22Rv1 (cell line): ENCODE measurements around the gene FLYWCH1.
A peak's percentile ranks its signal among the peaks of the same experiment; 100 is the strongest.
"Not testable (repeated sequence)": the region's sequence is repeated elsewhere in the genome, so short reads cannot be mapped to it uniquely, and the experiment has no call there.

Experiments used
- H3K27ac ChIP-seq: fragments of 450-650 bp; 2 replicates; pipeline ENCODE4 v1.5.1; 2017
- ZFX ChIP-seq: fragments of 450-650 bp; IDR thresholded peaks from 2 replicates; pipeline ENCODE4 v1.6.1; 2017; ENCODE audit warnings: antibody characterized with exemption, borderline replicate concordance
- TF ChIP-seq, protein P1 (sequence below): fragments of 450-650 bp; IDR thresholded peaks from 2 replicates; pipeline ENCODE4 v1.5.1; 2017; ENCODE audit warnings: mild to moderate bottlenecking

The FLYWCH1 gene

GRCh38 chr16:2919511-2920255 lies 8.0 kb downstream of the FLYWCH1 start:
- H3K27ac ChIP-seq, result 0 out of 2 replicates have a peak overlapping the region, but pooled peaks have one; percentile 15
- TF ChIP-seq ZFX, result no peak
- TF ChIP-seq, protein P1, sequence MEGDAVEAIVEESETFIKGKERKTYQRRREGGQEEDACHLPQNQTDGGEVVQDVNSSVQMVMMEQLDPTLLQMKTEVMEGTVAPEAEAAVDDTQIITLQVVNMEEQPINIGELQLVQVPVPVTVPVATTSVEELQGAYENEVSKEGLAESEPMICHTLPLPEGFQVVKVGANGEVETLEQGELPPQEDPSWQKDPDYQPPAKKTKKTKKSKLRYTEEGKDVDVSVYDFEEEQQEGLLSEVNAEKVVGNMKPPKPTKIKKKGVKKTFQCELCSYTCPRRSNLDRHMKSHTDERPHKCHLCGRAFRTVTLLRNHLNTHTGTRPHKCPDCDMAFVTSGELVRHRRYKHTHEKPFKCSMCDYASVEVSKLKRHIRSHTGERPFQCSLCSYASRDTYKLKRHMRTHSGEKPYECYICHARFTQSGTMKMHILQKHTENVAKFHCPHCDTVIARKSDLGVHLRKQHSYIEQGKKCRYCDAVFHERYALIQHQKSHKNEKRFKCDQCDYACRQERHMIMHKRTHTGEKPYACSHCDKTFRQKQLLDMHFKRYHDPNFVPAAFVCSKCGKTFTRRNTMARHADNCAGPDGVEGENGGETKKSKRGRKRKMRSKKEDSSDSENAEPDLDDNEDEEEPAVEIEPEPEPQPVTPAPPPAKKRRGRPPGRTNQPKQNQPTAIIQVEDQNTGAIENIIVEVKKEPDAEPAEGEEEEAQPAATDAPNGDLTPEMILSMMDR, result peak; percentile 90

- TF ChIP-seq, protein P1, result no peak
- no peak for TF ChIP-seq ZFX
- no peak overlapping the region for H3K27ac ChIP-seq
Observed at GRCh38 chr16:2923481-2923880, 11.8 kb downstream of the FLYWCH1 start.

DNA sequence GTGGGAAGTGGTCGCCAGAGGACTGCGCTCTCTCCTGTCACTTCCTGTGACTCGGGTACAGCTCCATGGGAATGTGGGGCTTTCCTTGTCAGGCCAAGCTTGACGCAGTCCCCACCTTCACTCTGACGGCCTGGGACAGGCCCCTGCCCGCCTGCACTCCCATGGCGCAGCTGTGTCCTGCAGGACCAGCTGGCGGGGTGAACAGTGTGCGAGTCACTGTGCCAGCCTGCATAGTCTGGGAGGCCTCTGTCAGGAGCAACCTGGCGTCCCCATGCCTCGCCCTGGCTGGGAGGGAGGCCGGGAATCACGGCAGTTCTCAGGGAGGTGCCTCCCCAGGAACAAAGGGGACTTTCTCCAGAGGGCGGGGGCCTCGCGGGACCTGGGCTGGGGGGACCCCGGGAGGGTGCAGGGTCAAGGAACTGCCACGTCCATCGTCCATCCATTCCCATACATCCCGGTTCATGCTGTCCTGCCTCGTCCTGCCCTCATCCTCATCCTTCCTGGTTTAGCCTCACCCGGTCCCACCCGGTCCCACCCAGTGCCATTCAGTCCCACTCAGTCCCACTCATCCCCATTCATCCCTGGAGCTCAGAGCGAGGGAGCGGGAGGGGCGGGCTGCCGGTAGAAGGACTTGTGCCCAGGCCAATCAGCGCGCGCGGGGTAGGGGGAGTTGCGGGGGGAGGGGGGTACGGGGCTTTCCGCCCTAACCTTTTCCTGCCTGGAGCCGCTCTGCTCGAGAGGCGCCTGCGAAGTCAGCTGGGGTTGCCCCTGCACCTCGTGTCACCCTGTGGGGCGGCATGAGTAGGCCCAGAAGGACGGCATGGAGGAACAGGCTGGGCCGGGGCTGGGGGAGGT lies 13.4 kb downstream of the FLYWCH1 start:
- H3K27ac ChIP-seq, result no peak overlapping the region
- TF ChIP-seq, protein P1, result no peak
- TF ChIP-seq ZFX, result no peak

GRCh38 chr16:2925951-2926649 lies 14.4 kb downstream of the FLYWCH1 start:
- H3K27ac ChIP-seq, result 0 out of 2 replicates have a peak overlapping the region, but pooled peaks have one; percentile 15
- TF ChIP-seq, protein P1, result no peak
- TF ChIP-seq ZFX, result no peak

DNA sequence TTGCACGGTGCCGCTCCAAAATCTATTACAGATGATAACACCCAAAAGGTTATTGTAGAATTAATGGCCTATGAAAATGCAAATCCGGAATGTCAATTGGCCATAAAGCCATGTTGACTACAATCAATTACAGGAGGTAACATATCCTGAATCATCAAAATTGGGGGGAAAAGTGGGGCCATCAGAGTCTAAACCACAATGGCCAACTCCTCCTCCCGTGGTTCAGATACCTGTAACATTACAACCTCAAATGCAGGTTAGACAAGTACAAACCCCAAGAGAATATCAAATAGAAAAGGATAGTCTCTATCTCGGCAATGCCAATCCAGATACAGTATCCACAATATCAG lies 14.9 kb downstream of the FLYWCH1 start:
- TF ChIP-seq ZFX, result no peak
- TF ChIP-seq, protein P1, result no peak
- H3K27ac ChIP-seq, result 0 out of 2 replicates have a peak overlapping the region, but pooled peaks have one; percentile 15

DNA sequence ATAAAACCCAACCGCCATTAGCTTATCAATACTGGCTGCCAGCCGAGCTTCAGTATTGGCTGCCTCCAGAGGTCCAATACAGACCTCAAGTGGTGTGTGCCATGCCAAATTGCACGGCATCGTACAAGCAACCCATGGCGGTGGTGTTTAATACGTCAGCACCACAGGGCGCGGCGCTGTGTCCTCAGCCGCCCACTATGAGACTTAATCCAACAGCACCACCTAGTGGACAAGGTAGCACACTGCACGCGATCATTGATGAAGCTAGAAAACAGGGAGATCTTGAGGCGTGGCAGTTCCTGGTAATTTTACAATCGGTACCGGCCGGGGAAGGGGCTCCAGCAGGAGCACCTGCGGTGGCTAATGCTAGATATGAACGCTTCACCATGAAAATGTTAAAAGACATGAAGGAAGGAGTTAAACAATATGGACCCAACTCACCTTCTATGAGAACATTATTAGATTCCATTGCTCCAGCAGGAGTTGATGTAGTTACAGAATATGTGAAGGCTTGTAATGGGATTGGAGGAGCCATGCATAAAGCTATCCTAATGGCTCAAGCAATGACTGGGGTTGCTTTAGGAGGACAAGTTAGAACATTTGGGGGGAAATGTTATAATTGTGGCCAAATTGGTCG lies 15.4 kb downstream of the FLYWCH1 start:
- H3K27ac ChIP-seq, result 0 out of 2 replicates have a peak overlapping the region, but pooled peaks have one; percentile 15

GRCh38 chr16:2928151-2928550 lies 16.4 kb downstream of the FLYWCH1 start:
- not testable (repeated sequence) for H3K27ac ChIP-seq

More for the DNA sequence above, 15.4 kb downstream of the FLYWCH1 start:
- TF ChIP-seq ZFX, result no peak
- TF ChIP-seq, protein P1, result peak; percentile 96
